ENCODE measurements around the gene LSM5.

Gene LSM5

DNA sequence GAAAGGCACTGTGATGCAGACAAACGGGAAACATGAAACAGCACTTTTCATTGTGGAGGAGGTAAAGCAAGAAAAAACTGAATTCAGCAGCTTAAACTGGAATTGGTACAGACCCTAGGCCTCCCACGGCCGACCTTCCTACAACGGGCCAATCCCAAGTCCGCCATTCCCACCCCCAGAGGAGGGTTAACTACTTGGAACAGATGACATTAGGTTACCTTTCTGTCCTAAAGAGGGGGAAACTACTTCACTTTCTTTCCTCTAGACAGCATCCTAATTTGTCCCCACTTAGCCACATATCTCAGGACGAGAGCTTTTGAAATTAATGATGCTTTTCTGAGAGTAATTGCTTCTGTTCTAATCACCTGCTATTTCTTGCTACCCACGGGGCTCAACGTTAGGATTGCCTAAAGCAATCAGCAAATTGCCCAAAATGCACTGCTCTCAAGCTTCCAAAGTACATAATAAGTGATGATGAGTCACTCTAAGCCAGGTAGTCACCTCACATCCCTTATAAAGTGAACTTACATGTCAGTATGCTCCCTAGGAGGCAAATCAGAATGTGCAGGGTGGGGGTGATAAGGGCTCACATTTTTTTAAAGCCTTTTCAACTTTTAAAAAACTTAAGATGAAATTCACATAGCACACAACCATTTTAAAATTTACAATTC lies 36.7 kb downstream of the LSM5 start:
- no peak for DNase-seq
- Mint-ChIP-seq H3K4me1 (no peaks in the 10 kb centered on the region), H3K9me3 (peaks cover 5 to 14% of the 10 kb centered on the region in 2 donors), H3K27me3 (no peaks in the 10 kb centered on the region), H3K27ac (no peak overlapping the region), H3K4me3 (no peak overlapping the region)
- ATAC-seq = no peak

DNA sequence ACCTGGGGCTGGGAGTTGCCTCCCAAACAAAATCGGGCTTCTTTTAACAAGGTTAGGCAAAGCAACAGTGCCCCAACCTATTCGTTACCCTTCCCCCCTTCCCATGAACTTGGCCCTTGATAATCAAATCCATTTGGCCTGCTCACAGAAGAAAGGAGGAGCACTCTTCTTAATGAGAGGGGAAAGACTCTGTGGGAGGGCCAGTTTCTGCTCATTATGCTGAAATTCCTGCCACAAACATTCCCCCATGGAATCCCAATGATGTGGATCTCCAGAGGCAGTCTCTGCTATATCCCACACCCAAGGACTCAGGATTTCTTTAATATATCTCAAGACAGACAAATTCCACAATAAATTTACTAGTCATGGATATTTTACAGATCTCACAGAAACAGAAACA lies 43.0 kb downstream of the LSM5 start:
- Mint-ChIP-seq H3K9me3 (peaks cover 10 to 15% of the 10 kb centered on the region in 2 donors), H3K4me1 (no peaks in the 10 kb centered on the region), H3K27me3 (peaks cover 9% of the 10 kb centered on the region), H3K27ac (no peak overlapping the region), H3K4me3 (no peak overlapping the region)
- no peak for DNase-seq
- ATAC-seq = no peak

DNA sequence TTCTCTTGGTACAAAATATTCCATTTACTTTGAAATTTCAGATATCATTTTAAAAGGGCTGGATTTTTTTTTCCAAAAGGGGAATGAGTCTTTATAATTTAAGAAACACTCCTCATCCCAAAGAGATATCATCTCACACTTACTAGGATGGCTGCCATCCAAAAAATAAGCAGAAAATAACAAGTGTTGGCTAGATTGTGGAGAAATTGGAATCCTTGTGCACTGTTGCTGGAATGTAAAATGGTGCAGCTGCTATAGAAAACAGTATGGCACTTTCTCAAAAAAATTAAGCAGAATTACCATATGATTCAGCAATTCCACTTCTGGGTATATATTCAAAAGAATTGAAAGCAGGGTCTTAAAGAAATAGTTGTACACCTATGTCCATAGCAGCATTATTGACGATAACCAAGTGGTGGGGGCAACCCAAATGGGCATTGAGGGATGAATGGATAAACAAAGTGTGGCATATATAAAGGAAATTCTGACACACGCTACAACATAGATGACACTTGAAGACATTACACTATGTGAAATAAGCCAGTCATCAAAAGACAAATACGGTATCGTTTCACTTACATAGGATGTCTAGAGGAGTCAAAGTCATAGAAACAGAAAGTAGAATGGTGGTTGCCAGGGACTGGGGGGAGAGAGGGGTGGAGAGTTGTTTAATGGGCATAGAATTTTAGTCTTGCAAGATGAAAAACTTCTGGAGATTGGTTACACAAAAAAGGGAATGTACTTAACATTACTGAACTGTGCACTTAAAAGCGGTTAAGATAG lies 53.8 kb downstream of the LSM5 start:
- no peaks in the 10 kb centered on the region for H3K4me1 Mint-ChIP-seq
- peaks cover 14% of the 10 kb centered on the region for H3K27me3 Mint-ChIP-seq
- DNase-seq = no peak
- no peak overlapping the region for H3K4me3 Mint-ChIP-seq
- ATAC-seq = no peak
- no peak overlapping the region for H3K27ac Mint-ChIP-seq
- H3K9me3 Mint-ChIP-seq = no peaks in the 10 kb centered on the region
